Measurements from ENCODE around the gene AMOTL2. TPM values are rescaled to one million over a fixed set of nuclear protein-coding genes. Genes with fewer than 3 reads are reported as not detected.

The AMOTL2 gene
- total and polyA plus RNA-seq, 2 donors (not counting 3 experiments of a cell fraction or from before 2014, with no cell fraction given) = 130 to 145 TPM

DNA sequence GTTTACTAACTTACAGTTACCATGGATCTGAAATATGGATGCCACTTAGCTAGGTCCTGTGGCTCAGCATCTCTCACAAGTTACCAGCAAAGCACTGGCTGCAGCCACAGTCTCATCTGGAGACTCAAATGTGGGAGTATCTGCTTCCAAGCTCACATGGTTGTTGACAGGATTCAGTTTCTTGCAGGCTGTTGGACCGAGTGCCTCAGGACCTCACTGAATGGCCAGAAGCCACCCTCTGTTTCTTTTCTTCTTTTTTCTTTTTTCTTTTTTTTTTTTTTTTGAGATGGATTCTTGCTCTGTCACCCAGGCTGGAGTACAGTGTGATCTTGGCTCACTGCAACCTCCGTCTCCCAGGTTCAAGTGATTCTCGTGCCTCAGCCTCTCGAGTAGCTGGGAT lies 20.1 kb upstream of the AMOTL2 start:
- Histone ChIP-seq H3K4me2 (ENCODE audit: insufficient read depth, low read length) (no peak overlapping the region), H4K20me1 (replicated peaks; ENCODE audit: control insufficient read depth, extremely low read depth, insufficient read depth, low read length) (no peaks in the 10 kb centered on the region), H3K27ac (ENCODE audit: insufficient read depth, low read depth, low read length) (no peak overlapping the region), H2AFZ (ENCODE audit: low read depth, low read length) (no peak overlapping the region), H3K4me1 (ENCODE audit: control insufficient read depth, extremely low read depth, insufficient read depth, low read length) (no peaks in the 10 kb centered on the region), H3K9me3 (replicated peaks; ENCODE audit: control insufficient read depth, insufficient read depth, low read length) (no peaks in the 10 kb centered on the region), H3K9me1 (replicated peaks; ENCODE audit: control insufficient read depth, extremely low read depth, insufficient read depth, low read length) (no peaks in the 10 kb centered on the region), H3K79me2 (ENCODE audit: control insufficient read depth, insufficient read depth, low read length) (no peaks in the 10 kb centered on the region), H3K36me3 (ENCODE audit: control insufficient read depth in 2 of 2, extremely low read depth in 1 of 2, insufficient read depth in 2 of 2, low read length in 2 of 2) (no peaks in the 10 kb centered on the region), H3K4me3 (replicated peaks in 1 of 3; ENCODE audit: insufficient read depth in 1 of 3, low read depth in 1 of 3, low read length in 3 of 3) (no peak overlapping the region), H3K9ac (replicated peaks; ENCODE audit: extremely low read depth, insufficient read depth, low read length) (no peak overlapping the region), H3K27me3 (ENCODE audit: control insufficient read depth in 2 of 2, insufficient read depth in 2 of 2, low read length in 2 of 2) (peaks cover 24 to 37% of the 10 kb centered on the region in 2 experiments)
- TF ChIP-seq FOS (IDR thresholded peaks at IDR 0.05; ENCODE audit: borderline replicate concordance, insufficient read depth, low read length) = no peak
- TF ChIP-seq MYC (IDR thresholded peaks at IDR 0.05; ENCODE audit: low read depth, low read length) = no peak
- TF ChIP-seq JUN (IDR thresholded peaks at IDR 0.05; ENCODE audit: borderline replicate concordance, insufficient read depth, insufficient read length, low read depth) = no peak
- TF ChIP-seq POLR2AphosphoS5 (IDR thresholded peaks at IDR 0.05; ENCODE audit: insufficient read depth, low read depth, low read length) = no peak
- TF ChIP-seq GATA2 (IDR thresholded peaks at IDR 0.05; ENCODE audit: insufficient read depth, insufficient read length, low read depth, low read length) = no peak
- no peak for TF ChIP-seq POLR2A (IDR thresholded peaks at IDR 0.05; ENCODE audit: low read depth, low read length)
- TF ChIP-seq, protein P1, sequence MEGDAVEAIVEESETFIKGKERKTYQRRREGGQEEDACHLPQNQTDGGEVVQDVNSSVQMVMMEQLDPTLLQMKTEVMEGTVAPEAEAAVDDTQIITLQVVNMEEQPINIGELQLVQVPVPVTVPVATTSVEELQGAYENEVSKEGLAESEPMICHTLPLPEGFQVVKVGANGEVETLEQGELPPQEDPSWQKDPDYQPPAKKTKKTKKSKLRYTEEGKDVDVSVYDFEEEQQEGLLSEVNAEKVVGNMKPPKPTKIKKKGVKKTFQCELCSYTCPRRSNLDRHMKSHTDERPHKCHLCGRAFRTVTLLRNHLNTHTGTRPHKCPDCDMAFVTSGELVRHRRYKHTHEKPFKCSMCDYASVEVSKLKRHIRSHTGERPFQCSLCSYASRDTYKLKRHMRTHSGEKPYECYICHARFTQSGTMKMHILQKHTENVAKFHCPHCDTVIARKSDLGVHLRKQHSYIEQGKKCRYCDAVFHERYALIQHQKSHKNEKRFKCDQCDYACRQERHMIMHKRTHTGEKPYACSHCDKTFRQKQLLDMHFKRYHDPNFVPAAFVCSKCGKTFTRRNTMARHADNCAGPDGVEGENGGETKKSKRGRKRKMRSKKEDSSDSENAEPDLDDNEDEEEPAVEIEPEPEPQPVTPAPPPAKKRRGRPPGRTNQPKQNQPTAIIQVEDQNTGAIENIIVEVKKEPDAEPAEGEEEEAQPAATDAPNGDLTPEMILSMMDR (IDR thresholded peaks at IDR 0.05; ENCODE audit: extremely low read depth in 1 of 2, insufficient read depth in 1 of 2, low read depth in 1 of 2, low read length in 2 of 2) = no peak
- TF ChIP-seq MAX (IDR thresholded peaks at IDR 0.05; ENCODE audit: insufficient read depth, insufficient read length) = no peak
- no peak for TF ChIP-seq EZH2 (IDR thresholded peaks at IDR 0.05; ENCODE audit: borderline replicate concordance, low read depth, low read length, severe bottlenecking)
- DNase-seq (ENCODE audit: low read depth, low spot score) = no peak
- POLR2A ChIA-PET = no interaction called here
- dilution Hi-C loops (cut with MboI; ENCODE audit: extremely low pct_ligation_motif_present, low sequenced_read_pairs) (no loop called here), intact Hi-C loops (cut with micrococcal nuclease) (no loop called here)
- no peak for FAIRE-seq
- CTCF ChIA-PET = interaction anchor here (0.6 kb wide), 1 partner anchor 1783 kb away, joined by 3 read pairs; no protein-coding TSS in a partner anchor
- BruUV-seq (replicated peaks) = no TSS peak

Data from endothelial cell of umbilical vein (primary cell).